Umbilical cord (tissue), 2 donors: Measurements from ENCODE around the gene FZD1. TPM values are rescaled to one million over a fixed set of nuclear protein-coding genes. Genes with fewer than 3 reads are reported as not detected.
"Not testable (repeated sequence)": the region's sequence is repeated elsewhere in the genome, so short reads cannot be mapped to it uniquely, and the experiment has no call there.

Experiments used
- DNase-seq: peaks from one replicate; pipeline ENCODE4 v3.0.0-alpha.2; 2015; ENCODE audit warnings: low spot score
- total RNA-seq: library from RNA; depleted of rRNA; stranded (reverse); fragments of >200 nt; gene quantifications from one replicate; pipeline ENCODE4 v1.2.3, GENCODE V29; 2014; ENCODE audit warnings: low replicate concordance; ENCODE audit not compliant: insufficient read depth

FZD1 gene
- total RNA-seq, 1 donor from 2014 or later: 33.9 TPM

DNA sequence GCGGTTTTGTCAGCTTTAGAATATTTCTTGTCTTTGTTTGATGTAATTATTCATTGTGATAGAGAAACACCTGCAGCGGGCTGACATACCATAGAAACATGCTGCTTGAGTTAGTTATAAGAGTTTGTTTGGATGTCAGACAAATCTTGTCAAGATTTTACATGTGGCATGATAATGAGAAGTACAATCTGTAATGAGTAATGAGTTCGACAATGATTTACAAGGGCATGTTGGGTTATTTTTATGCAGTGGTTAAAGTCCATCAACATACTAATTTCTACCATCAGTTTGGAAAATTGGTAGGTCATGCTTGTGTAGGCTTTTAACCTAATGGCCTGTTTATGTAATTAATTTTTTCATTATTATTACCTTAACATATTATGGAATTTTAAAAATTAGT lies 31.3 kb downstream of the FZD1 start:
- no peak for DNase-seq

- DNase-seq: no peak
Measured at GRCh38 chr7:91297939-91298338, 33.7 kb downstream of the FZD1 start.

- DNase-seq: peak; percentile 50
Measured at GRCh38 chr7:91299952-91300775, 35.9 kb downstream of the FZD1 start.

GRCh38 chr7:91302794-91303193 lies 38.6 kb downstream of the FZD1 start:
- no peak for DNase-seq

- DNase-seq: no peak
Measured at GRCh38 chr7:91306266-91306665, 42.0 kb downstream of the FZD1 start.

GRCh38 chr7:91307467-91307866 lies 43.2 kb downstream of the FZD1 start:
- no peak for DNase-seq

DNA sequence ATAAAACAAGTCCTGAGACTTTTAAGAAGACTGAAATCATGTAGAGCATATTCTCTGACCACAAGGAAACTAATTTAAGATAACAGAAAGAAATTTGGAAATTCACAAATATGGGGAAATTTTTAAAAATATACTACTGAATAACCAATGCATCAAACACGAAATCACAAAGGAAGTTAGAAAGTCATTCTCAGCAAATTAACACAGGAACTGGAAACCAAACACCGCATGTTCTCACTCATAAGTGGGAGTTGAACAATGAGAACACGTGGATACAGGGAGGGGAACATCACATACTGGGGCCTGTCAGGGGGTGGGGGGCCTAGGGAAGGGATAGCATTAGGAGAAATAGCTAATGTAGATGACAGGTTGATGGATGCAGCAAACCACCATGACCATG lies 44.0 kb downstream of the FZD1 start:
- not testable (repeated sequence) for DNase-seq

- DNase-seq: peak; percentile 91
Measured at GRCh38 chr7:91310830-91311460, 46.7 kb downstream of the FZD1 start.

GRCh38 chr7:91311839-91312238 lies 47.6 kb downstream of the FZD1 start:
- no peak for DNase-seq

- DNase-seq: no peak
Measured at GRCh38 chr7:91313113-91313512, 48.9 kb downstream of the FZD1 start.

GRCh38 chr7:91314591-91315323 lies 50.5 kb downstream of the FZD1 start:
- no peak for DNase-seq

DNA sequence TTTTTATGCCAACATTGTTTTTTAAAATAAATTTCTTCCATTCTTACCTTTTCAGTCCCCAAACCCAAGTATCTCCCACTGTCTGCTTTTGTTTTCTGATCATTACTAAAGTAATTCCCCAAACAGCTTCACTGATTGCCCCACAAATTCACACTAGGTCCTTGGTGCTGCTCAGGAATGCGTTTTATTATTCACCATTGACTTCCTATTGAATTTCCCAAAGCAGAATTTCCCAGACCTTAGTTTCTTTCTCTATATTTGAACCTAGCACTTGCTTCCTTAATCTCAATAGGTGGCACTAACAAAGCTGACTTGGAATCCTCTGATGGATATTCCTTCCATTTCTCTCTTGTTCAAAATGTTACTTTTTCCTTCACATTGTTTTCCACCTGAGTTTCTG lies 52.2 kb downstream of the FZD1 start:
- DNase-seq: no peak

GRCh38 chr7:91319351-91319750 lies 55.1 kb downstream of the FZD1 start:
- no peak for DNase-seq

DNA sequence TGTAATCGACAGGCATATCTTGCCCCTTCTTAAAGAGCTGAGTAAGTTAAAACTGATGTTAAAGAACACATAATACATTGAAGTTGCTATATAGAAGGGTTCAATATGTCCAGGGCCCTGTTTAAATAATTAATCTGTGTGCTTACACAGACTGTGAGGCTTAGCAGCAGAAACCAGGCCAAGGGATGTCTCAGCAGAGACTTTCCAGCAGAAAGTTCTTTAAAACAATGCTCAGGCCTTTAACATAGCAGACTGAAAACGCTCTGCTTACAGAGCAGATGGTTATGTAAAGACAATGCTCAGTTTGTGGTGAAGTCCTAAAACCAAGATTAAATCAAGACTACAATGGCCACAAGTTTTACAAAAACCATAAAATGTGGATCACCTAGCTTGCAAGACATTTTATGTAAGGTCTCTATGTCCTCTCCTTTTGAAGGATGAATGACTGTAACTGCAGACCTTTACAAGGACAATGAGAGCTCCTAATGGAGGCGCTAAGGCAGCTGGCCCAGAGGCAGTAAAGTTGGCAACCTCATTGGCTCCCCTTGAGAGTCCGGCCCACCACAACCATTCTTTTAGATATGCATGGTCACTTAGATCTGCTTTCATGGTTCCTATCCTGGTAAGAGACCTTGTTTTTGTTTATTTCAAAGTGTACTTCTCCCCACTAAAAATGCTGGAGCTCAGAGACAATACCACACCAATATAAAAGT lies 56.3 kb downstream of the FZD1 start:
- peak; percentile 23 for DNase-seq
